Stomach (tissue), 4 donors: ENCODE results near the gene HEPHL1.

ENCODE experiments used
- EP300 ChIP-seq: sonication (generic); formaldehyde crosslinking; IDR thresholded peaks from one replicate; pipeline ENCODE4 v1.6.1; 2017; ENCODE audit warnings: antibody characterized with exemption
- POLR2AphosphoS5 ChIP-seq, 3 donors: sonication (generic); formaldehyde crosslinking; IDR thresholded peaks; one replicate each; pipeline ENCODE4 v1.6.1; 2016; ENCODE audit warnings: antibody characterized with exemption in 3 of 3
- TF ChIP-seq, protein P1 (sequence below), 7 experiments: fragments of 450-650 bp in 4 of 7; fragments of 200-600 bp in 3 of 7; sonication (generic) in 3 of 7; IDR thresholded peaks; one replicate each; pipeline ENCODE4 v1.5.1; 2016 to 2019; ENCODE audit warnings: antibody characterized with exemption in 7 of 7, control low read depth in 2 of 7, mild to moderate bottlenecking in 1 of 7

DNA sequence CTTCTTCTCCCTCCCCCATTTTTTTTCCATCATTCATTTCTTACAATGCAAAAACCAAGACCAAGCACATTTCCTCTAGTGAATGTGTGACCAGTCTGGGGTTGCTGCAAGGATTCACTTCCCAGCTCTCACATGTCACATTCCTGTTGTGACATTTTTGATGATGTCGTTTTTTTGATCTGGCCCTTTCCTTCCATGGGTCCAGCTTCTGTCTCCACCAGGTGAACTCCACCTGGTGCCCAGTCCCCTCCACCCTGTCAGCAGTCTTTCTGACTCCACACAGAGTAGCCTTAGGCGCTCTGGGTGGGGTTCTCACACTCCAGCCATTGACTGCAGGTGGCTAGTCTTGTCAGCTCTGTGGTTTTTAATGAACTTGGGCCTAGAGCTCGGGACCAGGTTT is 123.1 kb downstream of the HEPHL1 start:
- TF ChIP-seq POLR2AphosphoS5 (IDR thresholded peaks at IDR 0.05) (no peak), EP300 (no peak)
- TF ChIP-seq, protein P1, sequence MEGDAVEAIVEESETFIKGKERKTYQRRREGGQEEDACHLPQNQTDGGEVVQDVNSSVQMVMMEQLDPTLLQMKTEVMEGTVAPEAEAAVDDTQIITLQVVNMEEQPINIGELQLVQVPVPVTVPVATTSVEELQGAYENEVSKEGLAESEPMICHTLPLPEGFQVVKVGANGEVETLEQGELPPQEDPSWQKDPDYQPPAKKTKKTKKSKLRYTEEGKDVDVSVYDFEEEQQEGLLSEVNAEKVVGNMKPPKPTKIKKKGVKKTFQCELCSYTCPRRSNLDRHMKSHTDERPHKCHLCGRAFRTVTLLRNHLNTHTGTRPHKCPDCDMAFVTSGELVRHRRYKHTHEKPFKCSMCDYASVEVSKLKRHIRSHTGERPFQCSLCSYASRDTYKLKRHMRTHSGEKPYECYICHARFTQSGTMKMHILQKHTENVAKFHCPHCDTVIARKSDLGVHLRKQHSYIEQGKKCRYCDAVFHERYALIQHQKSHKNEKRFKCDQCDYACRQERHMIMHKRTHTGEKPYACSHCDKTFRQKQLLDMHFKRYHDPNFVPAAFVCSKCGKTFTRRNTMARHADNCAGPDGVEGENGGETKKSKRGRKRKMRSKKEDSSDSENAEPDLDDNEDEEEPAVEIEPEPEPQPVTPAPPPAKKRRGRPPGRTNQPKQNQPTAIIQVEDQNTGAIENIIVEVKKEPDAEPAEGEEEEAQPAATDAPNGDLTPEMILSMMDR (IDR thresholded peaks at IDR 0.05): no peak
